Left forelimb (tissue), 1 donor: ENCODE data around the gene HSPA4.
"Not testable (repeated sequence)": the region's sequence is repeated elsewhere in the genome, so short reads cannot be mapped to it uniquely, and the experiment has no call there.

Experiments used
- DNase-seq: peaks from one replicate; pipeline ENCODE4 v3.0.0-alpha.2; 2018; ENCODE audit warnings: low spot score

The HSPA4 gene

DNA sequence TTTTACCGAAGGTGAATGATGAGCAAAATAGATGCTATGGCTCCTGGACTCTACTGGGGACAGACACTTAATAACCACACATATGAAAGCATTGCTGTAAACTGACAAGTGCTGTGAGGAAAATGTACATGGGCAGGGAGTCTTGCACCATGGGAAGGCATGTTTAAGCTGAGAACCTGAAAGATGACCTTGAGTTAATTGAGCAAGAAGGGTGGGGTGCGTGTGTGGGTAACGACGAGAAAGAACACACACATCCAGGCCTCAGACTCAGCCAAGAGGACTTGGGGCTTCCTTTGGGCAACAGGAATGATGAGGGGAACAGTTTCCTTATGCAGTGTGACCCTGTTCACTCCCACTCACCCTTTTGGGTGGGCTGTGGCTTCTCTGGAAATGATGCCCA is 73.1 kb downstream of the HSPA4 start:
- DNase-seq: no peak

DNA sequence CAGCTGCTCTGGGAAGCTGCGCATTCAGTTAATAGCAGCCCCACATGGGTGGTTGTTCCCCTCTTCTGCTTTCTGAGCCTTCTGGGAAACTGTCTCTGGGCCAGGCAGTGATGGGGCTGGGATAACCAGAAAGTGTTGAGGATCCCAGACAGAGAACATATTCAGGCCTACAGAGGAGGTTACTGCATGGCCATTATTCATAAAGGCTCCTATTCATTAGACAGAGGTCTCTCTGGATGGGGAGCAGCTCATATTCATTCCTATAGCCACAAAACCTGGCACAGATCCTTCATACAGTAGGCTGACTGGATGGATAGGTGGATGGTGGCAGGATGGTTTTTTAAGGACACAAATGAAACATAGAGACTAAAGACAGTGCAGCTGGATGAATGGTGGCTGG is 76.3 kb downstream of the HSPA4 start:
- DNase-seq: no peak

DNA sequence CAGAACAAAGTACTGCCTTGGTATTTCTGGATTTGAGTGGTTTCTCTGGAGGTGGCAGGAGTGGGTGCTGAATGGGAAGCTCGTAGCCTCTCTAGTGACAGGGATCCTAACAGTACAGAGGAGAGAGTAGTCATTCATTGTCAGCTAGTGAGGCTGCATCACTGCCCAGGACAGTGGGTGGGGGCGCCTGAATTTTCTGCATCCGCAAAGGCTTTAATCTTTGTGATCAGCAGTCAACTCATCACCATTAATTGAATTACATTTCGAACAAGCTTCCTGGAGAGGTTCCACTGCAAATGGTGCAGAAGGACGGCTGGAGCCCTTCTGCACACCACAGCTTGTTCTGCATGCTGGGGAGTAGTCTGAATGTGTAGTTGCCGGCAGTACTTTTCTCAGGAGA is 77.5 kb downstream of the HSPA4 start:
- no peak for DNase-seq

DNA sequence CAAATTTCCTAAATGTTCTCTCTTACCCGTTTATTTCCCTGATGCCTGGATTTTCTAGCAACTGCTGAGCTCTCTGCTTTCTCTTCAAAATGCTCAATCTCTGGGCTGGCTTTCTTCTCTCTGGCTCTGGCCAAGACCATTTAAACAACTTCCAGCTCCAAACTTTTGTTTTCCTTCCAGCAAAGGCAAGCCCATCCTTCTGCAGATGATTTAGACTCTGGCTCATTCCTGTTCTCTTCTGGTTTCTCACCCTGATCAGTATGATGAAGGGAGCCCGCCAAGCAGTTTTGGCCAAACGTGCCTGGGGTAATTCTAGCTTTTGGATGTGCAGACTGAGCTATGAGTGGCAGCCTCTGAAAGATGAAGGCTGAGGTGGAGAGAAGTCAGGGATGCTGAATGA is 78.1 kb downstream of the HSPA4 start:
- DNase-seq: no peak

DNA sequence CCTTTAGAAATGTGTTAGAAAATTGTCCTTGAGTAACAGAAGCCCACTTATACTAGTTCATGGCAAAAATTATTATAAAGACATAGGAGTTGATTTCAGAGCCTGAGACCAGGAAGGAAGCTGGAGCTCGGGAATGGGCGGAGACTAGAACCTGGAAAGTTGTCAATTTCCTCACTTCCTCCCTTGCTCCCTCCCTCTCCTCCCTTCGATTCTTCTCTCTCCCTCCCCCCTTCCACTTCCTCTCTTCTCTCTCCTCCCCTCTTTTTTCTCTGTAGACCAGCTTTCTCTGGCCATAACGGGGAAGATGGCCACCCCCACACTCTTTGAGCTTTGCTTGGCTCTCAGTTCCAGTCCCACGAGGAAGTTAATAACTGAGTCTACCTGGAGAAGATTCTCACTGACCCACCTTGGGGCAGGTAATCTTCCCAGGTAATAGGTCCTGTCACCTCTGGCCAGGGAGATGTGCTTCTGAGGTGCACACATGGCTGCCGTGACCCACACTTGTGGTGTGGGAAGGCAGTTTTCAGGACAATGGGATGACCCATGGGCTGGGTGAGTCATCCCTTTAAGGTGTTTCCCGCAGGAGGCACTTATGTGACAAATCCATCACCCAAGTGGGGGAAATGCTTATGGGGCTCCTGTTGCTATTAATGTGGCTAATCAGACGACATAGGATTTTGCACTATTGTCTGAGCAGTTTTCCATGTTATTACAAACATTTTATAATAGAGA is 78.7 kb downstream of the HSPA4 start:
- DNase-seq: no peak

DNA sequence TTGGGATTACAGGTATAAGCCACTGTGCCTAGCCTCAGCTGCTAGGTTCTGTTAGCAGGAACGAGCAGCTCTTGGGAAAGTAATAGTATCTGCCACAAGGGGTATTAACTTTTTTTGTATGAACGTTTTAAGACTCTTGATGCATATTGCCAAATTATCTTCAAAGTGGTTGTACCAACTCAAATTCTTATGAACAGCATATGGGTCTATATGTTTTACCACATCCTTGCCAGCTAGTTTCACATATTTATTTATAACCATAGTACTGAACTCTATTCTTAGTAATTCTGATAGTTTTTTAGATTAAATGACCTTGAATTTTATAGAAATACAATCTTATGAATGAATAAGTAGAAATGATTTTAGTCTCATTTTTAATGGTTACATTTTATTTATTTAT is 80.9 kb downstream of the HSPA4 start:
- DNase-seq: no peak

DNA sequence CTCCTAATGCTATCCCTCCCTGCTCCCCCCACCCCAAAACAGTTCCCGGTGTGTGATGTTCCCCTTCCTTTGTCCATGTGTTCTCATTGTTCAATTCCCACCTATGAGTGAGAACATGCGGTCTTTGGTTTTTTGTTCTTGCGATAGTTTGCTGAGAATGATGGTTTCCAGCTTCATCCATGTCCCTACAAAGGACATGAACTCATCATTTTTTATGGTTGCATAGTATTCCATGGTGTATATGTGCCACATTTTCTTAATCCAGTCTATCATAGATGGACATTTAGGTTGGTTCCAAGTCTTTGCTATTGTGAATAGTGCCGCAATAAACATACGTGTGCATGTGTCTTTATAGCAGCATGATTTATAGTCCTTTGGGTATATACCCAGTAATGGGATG is 81.4 kb downstream of the HSPA4 start:
- DNase-seq: not testable (repeated sequence)

DNA sequence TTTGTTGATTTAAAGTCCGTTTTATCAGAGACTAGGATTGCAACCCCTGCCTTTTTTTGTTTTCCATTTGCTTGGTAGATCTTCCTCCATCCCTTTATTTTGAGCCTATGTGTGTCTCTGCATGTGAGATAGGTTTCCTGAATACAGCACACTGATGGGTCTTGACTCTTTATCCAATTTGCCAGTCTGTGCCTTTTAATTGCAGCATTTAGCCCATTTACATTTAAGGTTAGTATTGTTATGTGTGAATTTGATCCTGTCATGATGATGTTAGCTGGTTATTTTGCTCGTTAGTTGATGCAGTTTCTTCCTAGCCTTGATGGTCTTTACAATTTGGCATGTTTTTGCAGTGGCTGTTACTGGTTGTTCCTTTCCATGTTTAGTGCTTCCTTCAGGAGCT is 85.1 kb downstream of the HSPA4 start:
- not testable (repeated sequence) for DNase-seq

DNA sequence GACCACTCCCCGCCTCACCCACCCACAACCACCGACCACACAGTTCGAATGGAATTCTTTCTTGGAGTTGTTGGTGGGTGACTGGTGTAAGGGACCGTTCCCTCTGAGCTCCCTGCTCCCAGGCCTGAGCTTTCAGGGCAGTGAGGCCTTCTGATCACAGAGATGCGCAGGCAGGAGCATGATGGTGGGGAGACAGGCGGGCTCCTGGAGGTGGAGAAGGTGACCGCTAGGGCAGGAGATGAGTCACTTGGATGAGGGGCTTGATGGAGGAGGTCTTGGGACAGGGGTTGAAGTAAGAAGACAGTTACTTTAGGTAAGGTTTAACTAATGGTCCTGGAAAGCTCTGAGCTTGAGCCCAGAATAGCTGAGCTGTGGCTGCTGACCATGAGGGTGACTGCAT is 88.5 kb downstream of the HSPA4 start:
- no peak for DNase-seq

DNA sequence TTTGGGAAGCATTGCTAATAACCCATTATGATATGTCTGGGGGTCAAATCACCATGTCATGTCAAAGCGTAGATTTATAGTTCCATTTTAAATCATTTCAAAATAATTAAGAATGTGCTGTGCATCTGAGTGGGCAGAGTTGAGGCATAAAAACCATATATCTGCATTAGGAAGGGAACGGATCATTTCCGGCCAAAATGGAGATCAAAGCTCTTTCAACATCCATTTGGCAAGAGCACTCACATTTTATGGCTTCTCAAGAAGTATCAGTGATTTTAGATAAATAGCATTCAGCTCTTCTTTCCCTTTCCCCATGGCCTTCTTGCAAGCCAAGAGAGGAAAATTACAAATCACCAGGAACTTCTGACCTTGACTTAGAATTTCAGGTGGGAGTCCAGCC is 89.9 kb downstream of the HSPA4 start:
- no peak for DNase-seq

DNA sequence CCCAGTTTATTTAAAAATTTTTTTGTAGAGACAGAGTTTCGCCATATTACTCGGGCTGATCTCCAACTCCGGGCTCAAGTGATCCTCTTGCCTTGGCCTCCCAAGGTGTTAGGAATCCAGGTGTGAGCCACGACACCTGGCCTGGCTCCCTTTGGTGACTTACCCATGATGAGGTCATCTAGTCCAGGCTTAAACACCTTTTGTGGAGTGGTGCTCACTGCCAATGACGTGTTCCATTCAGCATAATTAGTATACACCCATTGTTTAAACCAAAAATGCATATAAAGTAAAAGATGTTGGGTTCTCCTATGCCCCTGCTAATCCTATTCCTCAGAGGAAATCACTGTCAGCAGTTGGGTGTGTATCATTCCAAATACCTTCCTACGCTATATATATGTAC is 91.0 kb downstream of the HSPA4 start:
- no peak for DNase-seq

DNA sequence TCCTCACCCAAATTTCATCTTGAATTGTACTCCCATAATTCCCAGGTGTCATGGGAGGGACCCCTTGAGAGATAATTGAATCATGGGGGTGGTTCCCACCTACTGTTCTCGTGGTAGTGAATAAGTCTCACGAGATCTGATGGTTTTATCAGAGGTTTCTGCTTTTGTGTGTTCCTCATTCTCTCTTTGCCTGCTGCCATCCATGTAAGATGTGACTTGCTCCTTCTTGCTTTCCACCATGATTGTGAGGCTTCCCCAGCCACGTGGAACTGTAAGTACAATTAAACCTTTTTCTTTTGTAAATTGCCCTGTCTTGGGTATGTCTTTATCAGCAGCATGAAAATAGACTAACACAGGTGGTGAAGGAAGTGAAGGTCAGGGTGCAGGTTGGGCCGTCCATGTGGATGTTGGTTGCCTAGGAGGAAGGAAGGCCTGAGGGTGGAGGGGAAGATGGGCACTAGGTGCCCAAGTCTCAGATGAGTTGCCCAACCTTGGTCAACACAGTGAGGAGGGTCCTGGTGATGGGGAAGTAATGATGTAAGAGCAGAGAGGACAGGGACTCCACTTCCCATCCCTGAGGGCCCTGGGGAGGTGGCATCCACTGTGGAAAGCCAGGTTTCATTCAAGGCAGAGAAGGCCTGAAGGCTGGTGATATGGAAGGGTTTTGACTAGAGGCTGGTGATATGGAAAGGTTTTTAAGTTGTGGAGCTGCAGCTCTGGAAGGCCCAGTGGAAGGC is 92.6 kb downstream of the HSPA4 start:
- no peak for DNase-seq

DNA sequence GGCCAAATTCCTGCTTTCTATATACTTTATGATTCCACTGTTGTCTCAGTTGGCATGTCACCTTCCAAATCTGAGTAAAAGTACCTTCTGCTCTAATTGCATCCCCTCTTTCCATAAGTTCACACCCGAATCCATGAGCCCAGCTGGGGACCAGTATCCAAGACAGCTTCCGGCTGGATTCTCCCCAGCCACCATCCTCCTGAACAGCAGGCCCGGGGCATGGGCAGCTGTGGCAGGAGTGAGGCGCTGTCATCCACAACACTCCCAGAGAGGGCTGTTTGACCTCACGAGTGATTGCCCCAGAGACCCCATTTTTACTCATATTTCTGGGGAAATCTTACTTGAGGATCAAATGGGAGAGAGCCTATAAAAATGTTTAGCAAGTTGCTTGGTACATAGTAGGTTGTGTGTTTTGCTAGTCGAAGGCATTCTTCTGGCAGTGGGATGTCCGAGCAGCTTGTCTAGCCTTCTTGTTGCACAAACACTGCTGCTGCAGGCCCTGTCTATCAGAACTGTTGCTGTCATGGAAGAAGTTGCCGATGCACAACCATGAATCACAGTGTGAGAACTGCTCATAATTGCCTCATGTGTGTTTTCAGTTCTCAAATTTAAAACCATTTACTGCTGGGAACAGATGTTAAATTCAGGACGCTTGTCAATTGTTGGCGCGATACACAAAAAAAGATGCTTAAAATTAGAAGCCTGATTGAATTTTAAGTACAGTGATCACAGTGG is 93.8 kb downstream of the HSPA4 start:
- DNase-seq: no peak

DNA sequence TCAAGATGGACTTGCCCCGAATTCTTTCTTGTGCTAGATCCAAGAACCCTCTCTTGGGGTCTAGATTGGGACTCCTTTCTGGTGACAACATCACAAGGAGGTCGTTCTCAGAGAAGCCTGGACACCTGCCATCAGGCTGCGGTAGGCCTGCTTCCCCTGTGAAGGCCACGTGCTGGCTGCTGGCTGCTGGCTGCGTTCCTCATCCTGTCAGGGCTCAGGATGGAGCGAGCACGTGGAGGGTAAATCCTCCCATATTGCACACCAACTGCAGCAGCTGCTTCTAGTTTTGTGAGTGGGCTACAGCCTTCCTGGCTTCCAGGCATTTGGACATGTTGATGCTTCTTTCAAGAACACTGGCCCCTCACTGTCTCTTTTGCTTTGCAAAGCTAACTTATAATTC is 95.6 kb downstream of the HSPA4 start:
- DNase-seq: no peak

DNA sequence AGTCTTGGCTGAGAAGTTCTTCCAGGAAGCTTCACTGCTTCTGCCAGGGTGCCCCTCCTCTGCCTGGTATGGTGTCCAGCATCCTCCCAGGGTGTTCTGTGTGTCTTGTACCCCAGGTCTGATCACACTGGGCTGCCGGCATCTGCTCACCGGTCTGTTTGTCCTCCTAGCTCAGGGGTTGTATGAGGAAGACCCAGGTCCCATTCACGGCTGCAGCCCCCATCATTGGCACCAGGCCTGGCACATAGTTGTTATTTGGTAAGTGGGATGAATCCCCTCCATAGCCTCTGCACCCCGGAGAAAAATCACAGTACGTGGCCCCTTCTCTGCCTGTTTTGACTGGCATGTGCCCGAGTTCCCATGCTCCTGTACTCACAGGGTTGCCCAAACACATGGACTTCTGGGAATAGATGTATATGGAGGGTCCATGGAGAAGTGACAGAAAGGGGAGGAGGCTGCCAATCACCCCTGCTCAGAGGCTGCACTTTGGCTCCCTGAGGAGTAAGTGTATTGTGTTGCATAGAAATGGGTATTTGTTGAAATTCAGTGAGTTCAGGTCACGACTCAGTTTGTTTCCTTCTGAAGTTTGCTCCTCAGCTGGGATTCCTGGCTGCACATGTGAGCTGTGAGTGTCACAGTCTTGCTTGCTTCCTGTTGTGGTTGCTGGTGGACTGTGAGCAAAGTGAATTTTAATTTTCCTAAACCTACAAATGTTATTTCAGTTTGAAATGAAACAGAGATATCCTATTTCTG is 96.2 kb downstream of the HSPA4 start:
- no peak for DNase-seq

DNA sequence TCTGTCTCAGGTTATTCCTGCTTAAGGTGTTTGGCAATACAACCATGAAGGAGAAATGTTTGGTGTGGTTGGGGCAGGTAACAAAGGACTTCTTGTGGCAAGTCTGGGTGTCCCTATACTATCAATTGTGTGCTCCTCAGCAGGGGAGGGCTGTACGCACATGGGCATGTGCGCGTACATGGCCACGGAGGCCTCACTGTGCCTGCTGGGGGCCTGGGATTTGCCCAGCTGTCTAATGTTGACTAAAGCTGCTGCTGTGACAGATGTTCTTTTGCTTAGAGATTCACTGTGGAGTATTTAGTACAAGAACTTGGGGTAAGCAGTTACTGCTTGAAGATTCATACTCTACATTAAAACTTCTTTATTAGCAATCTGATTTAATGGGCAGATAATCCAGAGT is 97.5 kb downstream of the HSPA4 start:
- DNase-seq: no peak

DNA sequence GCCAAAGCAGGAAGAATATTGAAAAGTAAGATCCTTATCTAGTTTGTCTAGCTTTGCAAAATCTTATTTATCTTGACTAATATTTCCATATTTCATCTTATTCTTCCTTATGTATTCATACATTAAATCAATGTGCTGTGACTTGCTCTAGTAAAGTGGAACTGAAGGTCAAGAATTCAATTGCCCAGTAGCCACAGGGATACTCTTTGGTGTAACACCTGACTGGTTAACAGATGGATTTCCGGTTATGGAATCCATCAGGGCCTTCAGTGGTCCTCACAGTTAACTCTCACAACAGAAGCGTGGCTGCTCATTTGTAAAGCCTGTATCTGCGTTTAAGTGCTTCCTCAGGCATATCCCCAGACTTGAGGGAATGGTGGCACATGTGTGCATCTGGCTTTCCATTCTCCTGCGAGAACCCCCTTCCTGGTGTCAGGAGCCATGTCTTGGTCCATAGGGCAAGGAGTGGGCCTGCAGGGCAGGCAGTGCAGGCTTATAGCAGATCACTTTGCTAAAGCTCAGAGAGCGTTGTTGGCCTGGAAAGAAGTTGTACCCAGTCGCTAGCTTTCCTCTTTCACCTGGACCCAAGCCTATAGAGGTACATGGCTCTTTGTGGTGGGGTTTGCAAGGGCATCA is 99.2 kb downstream of the HSPA4 start:
- no peak for DNase-seq

DNA sequence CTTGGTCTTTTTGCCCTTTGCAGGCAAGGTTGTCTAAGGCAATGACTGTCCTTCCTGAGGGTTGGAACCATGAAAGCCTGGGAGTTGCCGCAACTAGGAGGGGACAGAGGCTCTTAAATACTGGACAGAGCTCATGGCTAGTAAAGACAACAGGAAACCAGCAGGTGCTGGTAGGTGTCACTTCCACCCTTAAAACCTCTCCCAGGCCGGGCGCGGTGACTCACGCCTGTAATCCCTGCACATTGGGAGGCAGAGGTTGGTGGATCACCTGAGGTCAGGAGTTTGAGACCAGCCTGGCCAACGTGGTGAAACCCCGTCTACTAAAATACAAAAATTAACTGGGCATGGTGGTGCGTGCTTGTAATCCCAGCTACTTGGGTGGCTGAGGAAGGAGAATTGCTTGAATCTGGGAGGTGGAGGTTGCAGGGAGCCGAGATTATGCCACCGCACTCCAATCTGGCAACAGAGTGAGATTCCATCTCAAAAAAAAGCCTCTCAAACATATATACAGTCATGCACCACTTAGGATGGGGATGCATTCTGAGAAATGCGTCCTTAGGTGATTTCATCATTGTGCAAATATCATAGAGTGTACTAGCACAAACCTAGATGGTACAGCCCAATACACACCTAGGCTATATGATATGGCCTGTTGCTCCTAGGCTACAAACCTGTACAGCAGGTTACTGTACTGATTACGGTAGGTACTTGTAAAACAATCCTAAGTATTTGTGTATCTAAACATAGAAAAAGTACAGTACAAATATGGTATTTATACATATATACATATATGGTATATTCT is 102.7 kb downstream of the HSPA4 start:
- no peak for DNase-seq

DNA sequence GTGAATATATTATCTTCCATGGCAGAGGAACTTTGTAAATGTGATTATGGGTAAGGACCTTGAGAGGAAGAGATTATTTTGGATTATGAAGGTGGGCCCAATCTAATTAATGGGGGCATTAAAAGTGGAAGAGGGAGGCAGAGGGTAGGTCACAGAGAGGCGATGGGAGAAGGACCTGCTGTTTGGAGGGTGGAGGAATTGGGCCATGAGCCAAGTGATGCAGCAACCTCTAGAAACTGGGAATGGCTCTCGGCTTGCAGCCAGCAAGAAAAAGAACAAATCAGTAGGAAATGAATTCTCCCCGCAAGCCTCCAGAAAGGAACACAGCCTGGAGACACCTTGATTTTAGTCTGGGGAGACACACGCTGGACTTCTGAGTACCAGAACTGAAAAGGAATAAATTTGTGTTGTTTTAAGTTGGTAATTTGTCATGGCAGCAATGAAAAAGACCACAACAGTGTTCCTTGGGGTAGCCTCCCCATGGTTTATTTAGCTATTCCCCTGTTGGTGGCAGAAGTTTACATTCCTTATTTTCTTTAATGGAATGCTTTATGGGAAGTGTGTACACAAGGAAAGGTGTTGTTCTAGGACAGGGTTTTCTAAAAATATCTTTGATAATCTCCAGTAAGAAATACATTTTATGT is 103.6 kb downstream of the HSPA4 start:
- DNase-seq: no peak
